ENCODE data around the gene SPAG4. TPM values are rescaled to one million over a fixed set of nuclear protein-coding genes. Genes with fewer than 3 reads are reported as not detected.

The SPAG4 gene
- polyA plus RNA-seq, 1 experiment, result 11.4 TPM

DNA sequence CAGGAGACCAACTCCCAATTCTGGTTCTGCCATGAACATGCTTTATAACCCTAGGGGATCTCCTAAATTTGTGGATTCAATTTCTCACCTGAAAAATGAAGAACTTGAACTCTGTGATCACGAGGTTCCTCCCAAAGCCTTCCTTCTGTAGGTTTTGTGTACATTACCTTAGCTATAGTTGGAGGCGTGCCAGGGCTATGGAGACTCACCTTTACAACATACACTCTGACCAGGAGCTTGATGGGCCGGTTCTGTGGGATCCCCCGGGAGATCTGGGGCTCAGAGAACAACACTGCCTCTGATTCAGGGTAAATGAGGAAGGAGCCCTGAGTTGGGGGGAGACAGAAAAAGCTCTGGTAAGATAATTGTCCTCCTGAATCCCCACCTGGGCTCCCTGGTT is 39.7 kb upstream of the SPAG4 start:
- POLR2A ChIA-PET, result no interaction called here

GRCh38 chr20:35576816-35577215 is 38.8 kb upstream of the SPAG4 start:
- DNase-seq (ENCODE audit: low read depth), result no peak
- TF ChIP-seq, protein P1, sequence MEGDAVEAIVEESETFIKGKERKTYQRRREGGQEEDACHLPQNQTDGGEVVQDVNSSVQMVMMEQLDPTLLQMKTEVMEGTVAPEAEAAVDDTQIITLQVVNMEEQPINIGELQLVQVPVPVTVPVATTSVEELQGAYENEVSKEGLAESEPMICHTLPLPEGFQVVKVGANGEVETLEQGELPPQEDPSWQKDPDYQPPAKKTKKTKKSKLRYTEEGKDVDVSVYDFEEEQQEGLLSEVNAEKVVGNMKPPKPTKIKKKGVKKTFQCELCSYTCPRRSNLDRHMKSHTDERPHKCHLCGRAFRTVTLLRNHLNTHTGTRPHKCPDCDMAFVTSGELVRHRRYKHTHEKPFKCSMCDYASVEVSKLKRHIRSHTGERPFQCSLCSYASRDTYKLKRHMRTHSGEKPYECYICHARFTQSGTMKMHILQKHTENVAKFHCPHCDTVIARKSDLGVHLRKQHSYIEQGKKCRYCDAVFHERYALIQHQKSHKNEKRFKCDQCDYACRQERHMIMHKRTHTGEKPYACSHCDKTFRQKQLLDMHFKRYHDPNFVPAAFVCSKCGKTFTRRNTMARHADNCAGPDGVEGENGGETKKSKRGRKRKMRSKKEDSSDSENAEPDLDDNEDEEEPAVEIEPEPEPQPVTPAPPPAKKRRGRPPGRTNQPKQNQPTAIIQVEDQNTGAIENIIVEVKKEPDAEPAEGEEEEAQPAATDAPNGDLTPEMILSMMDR (IDR thresholded peaks at IDR 0.05; ENCODE audit: insufficient read depth, low read depth, low read length), result no peak
- H3K4me3 ChIP-seq (ENCODE audit: low read depth, low read length), result no peak overlapping the region
- no peaks in the 10 kb centered on the region for H3K36me3 ChIP-seq (ENCODE audit: control insufficient read depth, insufficient read depth, low read length)
- CTCF ChIA-PET, result no interaction called here
- 0 out of 2 replicates have a peak, but pooled peaks cover 1% of the 10 kb centered on the region for H3K27me3 ChIP-seq (ENCODE audit: control insufficient read depth, insufficient read depth, low read length)
- POLR2A ChIA-PET, result no interaction called here

More for the DNA sequence above, 39.7 kb upstream of the SPAG4 start:
- TF ChIP-seq, protein P1 (IDR thresholded peaks at IDR 0.05; ENCODE audit: insufficient read depth, low read depth, low read length), result no peak
- CTCF ChIA-PET, result no interaction called here
- DNase-seq (ENCODE audit: low read depth), result no peak
- Histone ChIP-seq H3K27me3 (ENCODE audit: control insufficient read depth, insufficient read depth, low read length) (0 out of 2 replicates have a peak, but pooled peaks cover 1% of the 10 kb centered on the region), H3K4me3 (ENCODE audit: low read depth, low read length) (no peak overlapping the region), H3K36me3 (ENCODE audit: control insufficient read depth, insufficient read depth, low read length) (no peaks in the 10 kb centered on the region)

DNA sequence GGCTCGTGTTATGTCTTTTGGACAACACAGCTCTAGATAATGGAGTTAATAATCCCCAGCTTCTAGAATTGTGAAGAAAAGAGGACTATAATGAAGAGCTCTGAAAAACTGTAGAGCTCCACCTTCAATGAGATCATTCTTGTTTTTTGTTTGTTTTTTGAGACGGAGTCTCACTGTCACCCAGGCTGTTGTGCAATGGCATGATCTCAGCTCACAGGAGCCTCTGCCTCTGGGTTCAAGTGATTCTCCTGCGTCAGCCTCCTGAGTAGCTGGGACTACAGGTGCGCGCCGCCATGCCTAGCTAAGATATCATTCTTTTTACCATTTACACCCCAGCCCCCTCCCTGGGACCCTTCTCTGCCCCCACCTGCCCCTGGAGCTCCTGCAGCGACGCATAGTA is 37.2 kb upstream of the SPAG4 start:
- 0 out of 2 replicates have a peak, but pooled peaks cover 1% of the 10 kb centered on the region for H3K27me3 ChIP-seq (ENCODE audit: control insufficient read depth, insufficient read depth, low read length)
- ChIA-PET POLR2A (no interaction called here), CTCF (interaction anchor here (0.6 to 0.9 kb wide), 2 partner anchors 9 to 258 kb away, joined by 3 read pairs; no protein-coding TSS in a partner anchor)
- H3K36me3 ChIP-seq (ENCODE audit: control insufficient read depth, insufficient read depth, low read length), result no peaks in the 10 kb centered on the region
- H3K4me3 ChIP-seq (ENCODE audit: low read depth, low read length), result no peak overlapping the region
- no peak for DNase-seq (ENCODE audit: low read depth)
- TF ChIP-seq, protein P1 (IDR thresholded peaks at IDR 0.05; ENCODE audit: insufficient read depth, low read depth, low read length), result no peak

DNA sequence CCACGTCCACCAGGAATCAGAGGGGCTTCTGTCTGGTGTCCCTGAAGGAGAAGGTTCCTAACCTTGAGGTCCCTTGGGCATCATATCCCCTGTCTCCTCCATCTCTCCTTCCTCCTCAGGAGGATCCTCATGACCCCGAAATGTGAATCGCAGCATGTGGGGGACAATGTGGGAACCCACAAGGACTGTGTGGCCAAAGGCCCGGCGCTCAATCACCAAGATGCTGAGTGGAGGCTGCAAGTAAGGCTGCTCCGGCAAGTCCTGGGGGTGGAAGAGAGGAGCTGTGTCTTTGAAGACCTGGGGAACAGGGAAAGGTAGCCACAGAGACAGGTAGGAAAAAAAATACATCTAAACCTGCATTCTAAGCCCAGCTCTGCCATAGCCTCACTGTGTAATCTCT is 36.4 kb upstream of the SPAG4 start:
- Histone ChIP-seq H3K36me3 (ENCODE audit: control insufficient read depth, insufficient read depth, low read length) (no peaks in the 10 kb centered on the region), H3K4me3 (ENCODE audit: low read depth, low read length) (no peak overlapping the region), H3K27me3 (ENCODE audit: control insufficient read depth, insufficient read depth, low read length) (0 out of 2 replicates have a peak, but pooled peaks cover 1% of the 10 kb centered on the region)
- CTCF ChIA-PET, result no interaction called here
- TF ChIP-seq, protein P1 (IDR thresholded peaks at IDR 0.05; ENCODE audit: insufficient read depth, low read depth, low read length), result no peak
- no peak for DNase-seq (ENCODE audit: low read depth)
- POLR2A ChIA-PET, result no interaction called here

DNA sequence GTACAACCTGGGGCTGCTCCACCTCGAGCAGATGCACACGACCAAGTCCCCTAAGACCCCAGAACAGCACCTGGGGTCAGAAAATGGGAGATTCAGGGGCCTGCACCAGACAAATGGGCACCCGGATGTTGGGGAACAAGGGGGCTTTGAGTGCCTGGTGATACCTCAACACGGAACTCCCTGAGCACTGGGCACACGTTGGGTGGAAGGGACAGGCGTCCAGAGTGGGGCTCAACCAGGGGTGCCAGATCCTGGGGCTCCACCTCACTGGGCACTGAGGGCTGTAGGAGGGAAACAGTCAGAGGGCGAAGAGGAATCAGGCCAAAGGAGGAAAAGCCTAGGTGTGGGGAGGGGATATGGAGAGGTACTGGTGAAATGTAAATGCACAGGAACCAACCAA is 33.5 kb upstream of the SPAG4 start:
- no peak for DNase-seq (ENCODE audit: low read depth)
- Histone ChIP-seq H3K27me3 (ENCODE audit: control insufficient read depth, insufficient read depth, low read length) (no peaks in the 10 kb centered on the region), H3K36me3 (ENCODE audit: control insufficient read depth, insufficient read depth, low read length) (no peaks in the 10 kb centered on the region), H3K4me3 (ENCODE audit: low read depth, low read length) (no peak overlapping the region)
- TF ChIP-seq, protein P1 (IDR thresholded peaks at IDR 0.05; ENCODE audit: insufficient read depth, low read depth, low read length), result no peak
- POLR2A ChIA-PET, result no interaction called here
- CTCF ChIA-PET, result interaction anchor here (0.6 to 1.1 kb wide), 2 partner anchors 38 to 1772 kb away, joined by 3 read pairs; no protein-coding TSS in a partner anchor
